SK-N-SH (cell line): ENCODE measurements around the gene NEK8. TPM values are rescaled to one million over a fixed set of nuclear protein-coding genes. Genes with fewer than 3 reads are reported as not detected.

ENCODE experiments used
- CTCF ChIA-PET: fragments of 300-600, 350-600 bp; formaldehyde crosslinking; extraction: SDS; loops from one replicate; lab custom pipeline; 2021; lab: Yijun Ruan, JAX
- POLR2A ChIA-PET: fragments of 350-600 bp; sonication (Branson Sonifier 250); formaldehyde crosslinking; extraction: SDS; loops from one replicate; lab custom pipeline; 2020; ENCODE audit warnings: antibody characterized with exemption, inconsistent platforms; lab: Yijun Ruan, JAX
- DNase-seq: peaks from one replicate; pipeline ENCODE4 v3.0.0; 2012
- H2AFZ ChIP-seq: fragments of 200-600 bp; sonication (generic); 2 replicates; pipeline ENCODE4 v1.8.1; 2016; ENCODE audit warnings: antibody characterized with exemption, mild to moderate bottlenecking, low read depth
- H3F3A ChIP-seq: fragments of 200-600 bp; sonication (generic); replicated peaks from 2 replicates; pipeline ENCODE3; 2016; ENCODE audit warnings: antibody characterized with exemption, mild to moderate bottlenecking; ENCODE audit not compliant: insufficient read depth
- H3K27ac ChIP-seq, 2 experiments: fragments of 200-500 bp in 1 of 2; fragments of 200-600 bp in 1 of 2; sonication (Bioruptor generic) in 1 of 2; sonication (generic), shearing (Covaris generic) in 1 of 2; 2 replicates each; pipeline versions ENCODE4 v1.5.1 to v1.6.1; 2014 to 2016; ENCODE audit warnings: low read depth in 2 of 2, inconsistent platforms in 1 of 2, low read length in 1 of 2, mild to moderate bottlenecking in 1 of 2, mixed read lengths in 1 of 2
- H3K27me3 ChIP-seq: fragments of 200-600 bp; sonication (generic), shearing (Covaris generic); 2 replicates; pipeline ENCODE4 v1.6.1; 2016; ENCODE audit warnings: mixed run types; ENCODE audit not compliant: insufficient read depth
- H3K36me3 ChIP-seq, 2 experiments: fragments of 200-500 bp in 1 of 2; fragments of 200-600 bp in 1 of 2; sonication (Bioruptor generic) in 1 of 2; sonication (generic) in 1 of 2; replicated peaks in 1 of 2; 2 replicates each; pipeline versions ENCODE3 to v1.5.1; 2014 to 2016; ENCODE audit warnings: low read length in 1 of 2, mild to moderate bottlenecking in 1 of 2; ENCODE audit not compliant: insufficient read depth in 2 of 2, control insufficient read depth in 1 of 2
- H3K4me1 ChIP-seq, 2 experiments: fragments of 200-500 bp in 1 of 2; fragments of 200-600 bp in 1 of 2; sonication (Bioruptor generic) in 1 of 2; sonication (generic), shearing (Covaris generic) in 1 of 2; 2 replicates each; pipeline versions ENCODE4 v1.5.1 to v1.6.1; 2014 to 2016; ENCODE audit warnings: low read depth in 1 of 2, low read length in 1 of 2, mixed run types in 1 of 2; ENCODE audit not compliant: insufficient read depth in 2 of 2, control insufficient read depth in 1 of 2
- H3K4me2 ChIP-seq: fragments of 200-600 bp; sonication (generic), shearing (Covaris generic); 2 replicates; pipeline ENCODE4 v1.6.1; 2017; ENCODE audit warnings: mixed run types
- H3K4me3 ChIP-seq, 2 experiments: fragments of 200-500 bp in 1 of 2; fragments of 200-600 bp in 1 of 2; sonication (Bioruptor generic) in 1 of 2; sonication (generic), shearing (Covaris generic) in 1 of 2; 2 replicates each; pipeline versions ENCODE4 v1.5.1 to v1.8.1; 2014 to 2016; ENCODE audit warnings: low read depth in 2 of 2, inconsistent platforms in 1 of 2, low read length in 1 of 2, mild to moderate bottlenecking in 1 of 2, mixed read lengths in 1 of 2, moderate library complexity in 1 of 2
- H3K79me2 ChIP-seq: fragments of 200-600 bp; sonication (generic); 2 replicates; pipeline ENCODE4 v1.8.1; 2017; ENCODE audit warnings: mild to moderate bottlenecking; ENCODE audit not compliant: insufficient read depth
- H3K9ac ChIP-seq: fragments of 200-600 bp; sonication (generic); 2 replicates; pipeline ENCODE4 v1.6.1; 2017; ENCODE audit warnings: mixed run types
- H3K9me2 ChIP-seq: fragments of 200-600 bp; sonication (generic); 2 replicates; pipeline ENCODE4 v1.6.1; 2017; ENCODE audit warnings: mixed run types
- H3K9me3 ChIP-seq: fragments of 200-600 bp; sonication (generic); 2 replicates; pipeline ENCODE4 v1.6.1; 2017; ENCODE audit warnings: mixed run types, mild to moderate bottlenecking, moderate library complexity
- H4K20me1 ChIP-seq: fragments of 200-600 bp; sonication (generic); 2 replicates; pipeline ENCODE4 v1.6.1; 2017; ENCODE audit warnings: mild to moderate bottlenecking, mixed run types; ENCODE audit not compliant: insufficient read depth
- CHD2 ChIP-seq: fragments of 150-350 bp; IDR thresholded peaks from 2 replicates; pipeline ENCODE4 v1.6.1; 2018; ENCODE audit warnings: low read length; ENCODE audit not compliant: partially characterized antibody
- GATA2 ChIP-seq: sonication (generic); formaldehyde crosslinking; IDR thresholded peaks from 2 replicates; pipeline ENCODE4 v1.5.0; 2020; ENCODE audit warnings: mild to moderate bottlenecking, missing genetic modification reagents
- JUND ChIP-seq: IDR thresholded peaks from 2 replicates; pipeline ENCODE4 v1.4.0; 2012
- NFIC ChIP-seq: IDR thresholded peaks from 2 replicates; pipeline ENCODE4 v1.4.0; 2012; ENCODE audit warnings: borderline replicate concordance
- NRF1 ChIP-seq: IDR thresholded peaks from 2 replicates; pipeline ENCODE4 v1.6.1; 2012; ENCODE audit warnings: low read depth, mild to moderate bottlenecking, low read length
- POLR2AphosphoS5 ChIP-seq: IDR thresholded peaks from 2 replicates; pipeline ENCODE4 v1.6.1; 2012; ENCODE audit warnings: low read depth, low read length
- RAD21 ChIP-seq: IDR thresholded peaks from 2 replicates; pipeline ENCODE4 v1.6.1; 2012; ENCODE audit warnings: mild to moderate bottlenecking, low read length
- RCOR1 ChIP-seq: fragments of 150-350 bp; IDR thresholded peaks from 2 replicates; pipeline ENCODE4 v1.6.1; 2017; ENCODE audit warnings: antibody characterized with exemption, low read length
- RXRA ChIP-seq: IDR thresholded peaks from 2 replicates; pipeline ENCODE4 v1.4.0; 2012; ENCODE audit warnings: low read depth, mild to moderate bottlenecking, borderline replicate concordance
- SIN3A ChIP-seq: IDR thresholded peaks from 2 replicates; pipeline ENCODE4 v1.6.1; 2012; ENCODE audit warnings: low read depth, mild to moderate bottlenecking, low read length, moderate library complexity, borderline replicate concordance
- TCF12 ChIP-seq: IDR thresholded peaks from 2 replicates; pipeline ENCODE4 v1.4.0; 2012
- YY1 ChIP-seq: IDR thresholded peaks from 2 replicates; pipeline ENCODE4 v1.4.0; 2012; ENCODE audit warnings: low read depth, mild to moderate bottlenecking
- ZBTB33 ChIP-seq: IDR thresholded peaks from 2 replicates; pipeline ENCODE4 v1.4.0; 2012; ENCODE audit warnings: low read depth, borderline replicate concordance
- WGBS: methylation state at CpG from one replicate; pipeline ENCODE4 v1.1.6; 2017; ENCODE audit warnings: low lambda C conversion rate; 5-methylcytosine and 5-hydroxymethylcytosine counted together
- polyA plus RNA-seq, 3 experiments: library from polyadenylated mRNA; depleted of rRNA; stranded (reverse); fragments of >200 nt; gene quantifications; 2 replicates each; pipeline ENCODE4 v1.2.3, GENCODE V29; 2012
- TF ChIP-seq, protein P1 (sequence below): IDR thresholded peaks from 2 replicates; pipeline ENCODE4 v1.4.0; 2012; ENCODE audit warnings: low read depth
- TF ChIP-seq, protein P2 (sequence below): IDR thresholded peaks from 2 replicates; pipeline ENCODE4 v1.6.1; 2012; ENCODE audit warnings: mild to moderate bottlenecking, low read depth, low read length, moderate library complexity
- TF ChIP-seq, protein P3 (sequence below): fragments of 150-350 bp; IDR thresholded peaks from 2 replicates; pipeline ENCODE4 v1.6.1; 2017; ENCODE audit warnings: antibody characterized with exemption, low read length, low read depth, borderline replicate concordance

NEK8 gene
- polyA plus RNA-seq, 1 of the 3 experiments (the other 2 are of a cell fraction) = 6.0 TPM

DNA sequence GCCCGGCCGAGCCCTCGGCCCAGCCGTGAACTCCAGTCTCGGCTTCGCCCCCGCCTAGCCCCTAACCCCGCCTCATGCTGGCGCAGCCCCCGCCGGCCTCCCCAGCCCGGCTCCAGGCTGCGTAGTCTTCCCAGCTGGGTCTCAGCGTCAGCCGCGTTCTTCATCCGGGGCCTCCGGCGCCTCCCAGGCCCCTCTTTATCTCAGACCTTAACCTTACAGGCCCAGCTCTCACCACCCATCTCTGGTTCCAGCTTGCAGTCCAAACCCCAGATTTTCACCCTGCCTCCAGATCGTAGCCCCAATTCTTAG, 16.9 kb upstream of the NEK8 start, which contains the start of gene PROCA1:
Gene PROCA1, minus strand, starts transcription at position 166 of the 309 bp plus-strand sequence. CDS start 228 bp downstream, outside the sequence.
- Histone ChIP-seq H3K4me2 (peak within 1 kb of the TSS; percentile 95), H3K4me1 (peaks cover 0 to 7% of the 10 kb centered on the region in 2 experiments; a peak in 2 of 4 replicates), H3K9me3 (no peaks in the 10 kb centered on the region), H3K79me2 (peaks cover 9% of the 10 kb centered on the region; the same call in 1 of the 2 replicates), H3F3A (peaks cover 32% of the 10 kb centered on the region), H2AFZ (peak within 1 kb of the TSS; percentile 83; the same call in 1 of the 2 replicates), H3K27ac (peak within 1 kb of the TSS; percentile 78 to 90), H3K4me3 (peak within 1 kb of the TSS; percentile 59 to 69), H3K9ac (peak within 1 kb of the TSS; percentile 90)
- ChIA-PET POLR2A (interaction anchor here (0.6 to 3.2 kb wide), 6 partner anchors 9 to 239 kb away, joined by 3 to 46 read pairs (median 6); partner anchors contain the start of genes FLOT2, PHF12, RPL23A and SDF2), CTCF (interaction anchor here (1.1 to 4.1 kb wide), 6 partner anchors 9 to 190 kb away, joined by 3 to 25 read pairs (median 5); partner anchors contain the start of genes NEK8, RPL23A and TLCD1)
- no peak for DNase-seq
- TF ChIP-seq GATA2 (CRISPR knock-in tag) (no peak), RCOR1 (no peak), ZBTB33 (no peak)
- TF ChIP-seq, all 33 proteins: peak for 0
- H3K27me3 ChIP-seq = no peaks in the 10 kb centered on the region
- H3K9me2 ChIP-seq = no peaks in the 10 kb centered on the region
- H3K36me3 ChIP-seq = no peaks in the 10 kb centered on the region
- 85% methylated on average over 20 of the region's 20 CpGs for WGBS
- H4K20me1 ChIP-seq = no peaks in the 10 kb centered on the region

- Histone ChIP-seq H3K9me3 (no peaks in the 10 kb centered on the region), H3K27me3 (no peaks in the 10 kb centered on the region)
- no peak for TF ChIP-seq RCOR1
- TF ChIP-seq RAD21 = no peak
- TF ChIP-seq TCF12 = no peak
- no peak for TF ChIP-seq YY1
- no peak for TF ChIP-seq NRF1
- TF ChIP-seq, protein P1, sequence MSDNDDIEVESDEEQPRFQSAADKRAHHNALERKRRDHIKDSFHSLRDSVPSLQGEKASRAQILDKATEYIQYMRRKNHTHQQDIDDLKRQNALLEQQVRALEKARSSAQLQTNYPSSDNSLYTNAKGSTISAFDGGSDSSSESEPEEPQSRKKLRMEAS = no peak
- TF ChIP-seq, protein P2, sequence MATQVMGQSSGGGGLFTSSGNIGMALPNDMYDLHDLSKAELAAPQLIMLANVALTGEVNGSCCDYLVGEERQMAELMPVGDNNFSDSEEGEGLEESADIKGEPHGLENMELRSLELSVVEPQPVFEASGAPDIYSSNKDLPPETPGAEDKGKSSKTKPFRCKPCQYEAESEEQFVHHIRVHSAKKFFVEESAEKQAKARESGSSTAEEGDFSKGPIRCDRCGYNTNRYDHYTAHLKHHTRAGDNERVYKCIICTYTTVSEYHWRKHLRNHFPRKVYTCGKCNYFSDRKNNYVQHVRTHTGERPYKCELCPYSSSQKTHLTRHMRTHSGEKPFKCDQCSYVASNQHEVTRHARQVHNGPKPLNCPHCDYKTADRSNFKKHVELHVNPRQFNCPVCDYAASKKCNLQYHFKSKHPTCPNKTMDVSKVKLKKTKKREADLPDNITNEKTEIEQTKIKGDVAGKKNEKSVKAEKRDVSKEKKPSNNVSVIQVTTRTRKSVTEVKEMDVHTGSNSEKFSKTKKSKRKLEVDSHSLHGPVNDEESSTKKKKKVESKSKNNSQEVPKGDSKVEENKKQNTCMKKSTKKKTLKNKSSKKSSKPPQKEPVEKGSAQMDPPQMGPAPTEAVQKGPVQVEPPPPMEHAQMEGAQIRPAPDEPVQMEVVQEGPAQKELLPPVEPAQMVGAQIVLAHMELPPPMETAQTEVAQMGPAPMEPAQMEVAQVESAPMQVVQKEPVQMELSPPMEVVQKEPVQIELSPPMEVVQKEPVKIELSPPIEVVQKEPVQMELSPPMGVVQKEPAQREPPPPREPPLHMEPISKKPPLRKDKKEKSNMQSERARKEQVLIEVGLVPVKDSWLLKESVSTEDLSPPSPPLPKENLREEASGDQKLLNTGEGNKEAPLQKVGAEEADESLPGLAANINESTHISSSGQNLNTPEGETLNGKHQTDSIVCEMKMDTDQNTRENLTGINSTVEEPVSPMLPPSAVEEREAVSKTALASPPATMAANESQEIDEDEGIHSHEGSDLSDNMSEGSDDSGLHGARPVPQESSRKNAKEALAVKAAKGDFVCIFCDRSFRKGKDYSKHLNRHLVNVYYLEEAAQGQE = no peak
- no peak for TF ChIP-seq CHD2
- TF ChIP-seq, protein P3, sequence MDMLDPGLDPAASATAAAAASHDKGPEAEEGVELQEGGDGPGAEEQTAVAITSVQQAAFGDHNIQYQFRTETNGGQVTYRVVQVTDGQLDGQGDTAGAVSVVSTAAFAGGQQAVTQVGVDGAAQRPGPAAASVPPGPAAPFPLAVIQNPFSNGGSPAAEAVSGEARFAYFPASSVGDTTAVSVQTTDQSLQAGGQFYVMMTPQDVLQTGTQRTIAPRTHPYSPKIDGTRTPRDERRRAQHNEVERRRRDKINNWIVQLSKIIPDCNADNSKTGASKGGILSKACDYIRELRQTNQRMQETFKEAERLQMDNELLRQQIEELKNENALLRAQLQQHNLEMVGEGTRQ = no peak
- no peak for TF ChIP-seq NFIC
- no peak for TF ChIP-seq POLR2AphosphoS5
- no peak for TF ChIP-seq SIN3A
- TF ChIP-seq RXRA = no peak
- no peak for TF ChIP-seq JUND
- TF ChIP-seq, all 33 proteins: peak for 0
- no peaks in the 10 kb centered on the region for H3K36me3 ChIP-seq
- H3K9ac ChIP-seq = no peak overlapping the region
- peaks cover 9% of the 10 kb centered on the region; the same call in 1 of the 2 replicates for H3K79me2 ChIP-seq
- ChIA-PET POLR2A (interaction anchor here (3.2 kb wide), 1 partner anchor 8 kb away, joined by 46 read pairs; the partner anchor contains the start of gene RPL23A), CTCF (interaction anchor here (0.6 to 4.1 kb wide), 5 partner anchors 8 to 189 kb away, joined by 3 to 25 read pairs (median 7); partner anchors contain the start of genes NEK8, RPL23A and TLCD1)
- WGBS = 97% methylated on average over 34 of the region's 34 CpGs
- peaks cover 29% of the 10 kb centered on the region for H3F3A ChIP-seq
- no peak overlapping the region for H2AFZ ChIP-seq
- DNase-seq = no peak
- H3K27ac ChIP-seq = no peak overlapping the region
- peaks cover 0 to 3% of the 10 kb centered on the region in 2 experiments; a peak in 2 of 4 replicates for H3K4me1 ChIP-seq
- no peaks in the 10 kb centered on the region for H4K20me1 ChIP-seq
- H3K4me3 ChIP-seq = no peak overlapping the region
- no peak overlapping the region for H3K4me2 ChIP-seq
- no peaks in the 10 kb centered on the region for H3K9me2 ChIP-seq
Observed at GRCh38 chr17:28712032-28712704, 16.4 kb upstream of the NEK8 start.
